IPS-15b (cell line): ENCODE measurements around the gene PI4K2B.
"Not testable (repeated sequence)": the region's sequence is repeated elsewhere in the genome, so short reads cannot be mapped to it uniquely, and the experiment has no call there.

Experiments
- H3K27me3 ChIP-seq: one replicate; pipeline ENCODE4 v1.6.1; 2013; ENCODE audit warnings: low read length; ENCODE audit not compliant: control insufficient read depth, insufficient read depth
- H3K36me3 ChIP-seq: one replicate; pipeline ENCODE4 v1.6.1; 2013; ENCODE audit warnings: low read length; ENCODE audit not compliant: control insufficient read depth, insufficient read depth
- H3K4me1 ChIP-seq: one replicate; pipeline ENCODE4 v1.6.1; 2013; ENCODE audit warnings: mild to moderate bottlenecking, low read length; ENCODE audit not compliant: control insufficient read depth, insufficient read depth
- H3K4me3 ChIP-seq: one replicate; pipeline ENCODE4 v1.5.1; 2013; ENCODE audit warnings: low read depth, low read length
- H3K9ac ChIP-seq: one replicate; pipeline ENCODE4 v1.6.1; 2013; ENCODE audit warnings: low read depth, mild to moderate bottlenecking, low read length
- H3K9me3 ChIP-seq: one replicate; pipeline ENCODE4 v1.6.1; 2013; ENCODE audit warnings: mild to moderate bottlenecking, low read length; ENCODE audit not compliant: control insufficient read depth, insufficient read depth

PI4K2B gene

DNA sequence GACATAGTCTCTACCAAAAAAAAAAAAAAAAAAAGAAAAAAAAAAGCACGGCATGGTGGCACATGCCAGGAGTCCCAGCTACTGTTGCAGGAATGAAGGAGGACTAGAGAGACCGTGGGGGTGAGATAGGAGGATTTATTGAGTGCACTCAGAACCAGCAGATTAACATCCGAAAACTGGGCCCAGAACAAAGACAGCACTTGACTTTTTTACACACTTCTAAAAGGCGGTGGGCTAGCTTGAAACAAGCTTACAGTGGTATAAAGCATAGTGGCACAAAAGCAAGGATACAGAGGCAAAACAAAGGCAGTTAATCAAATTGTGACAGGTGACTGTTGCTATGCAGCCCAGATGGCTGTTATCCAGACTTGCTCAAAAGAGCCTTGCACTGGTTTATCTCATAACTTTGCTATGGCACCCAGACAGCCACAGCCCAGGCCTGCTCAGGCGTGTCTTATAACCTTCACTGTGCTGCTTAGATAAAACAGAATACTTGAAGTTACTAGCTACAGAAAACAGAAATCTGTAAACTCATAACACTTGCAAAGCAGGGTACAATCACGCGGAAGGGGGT is 9.9 kb upstream of the PI4K2B start:
- H3K27me3 ChIP-seq: no peaks in the 10 kb centered on the region
- H3K36me3 ChIP-seq: no peaks in the 10 kb centered on the region
- H3K4me1 ChIP-seq: no peaks in the 10 kb centered on the region
- H3K9ac ChIP-seq: no peak overlapping the region
- H3K9me3 ChIP-seq: peaks cover 11% of the 10 kb centered on the region
- no peak overlapping the region for H3K4me3 ChIP-seq

- no peak overlapping the region for H3K9ac ChIP-seq
- peaks cover 8% of the 10 kb centered on the region for H3K9me3 ChIP-seq
- no peaks in the 10 kb centered on the region for H3K27me3 ChIP-seq
- H3K4me3 ChIP-seq: no peak overlapping the region
- no peaks in the 10 kb centered on the region for H3K4me1 ChIP-seq
- H3K36me3 ChIP-seq: no peaks in the 10 kb centered on the region
These were observed 4.0 kb upstream of the PI4K2B start for GRCh38 chr4:25229804-25230203.

GRCh38 chr4:25233194-25233593 is 639 bp upstream of the PI4K2B start:
- H3K4me1 ChIP-seq: peaks cover 6% of the 10 kb centered on the region
- peaks cover 8% of the 10 kb centered on the region for H3K27me3 ChIP-seq
- H3K36me3 ChIP-seq: no peaks in the 10 kb centered on the region
- H3K9ac ChIP-seq: no peak overlapping the region
- peak overlapping the region; percentile 40 for H3K4me3 ChIP-seq
- H3K9me3 ChIP-seq: peaks cover 3% of the 10 kb centered on the region

DNA sequence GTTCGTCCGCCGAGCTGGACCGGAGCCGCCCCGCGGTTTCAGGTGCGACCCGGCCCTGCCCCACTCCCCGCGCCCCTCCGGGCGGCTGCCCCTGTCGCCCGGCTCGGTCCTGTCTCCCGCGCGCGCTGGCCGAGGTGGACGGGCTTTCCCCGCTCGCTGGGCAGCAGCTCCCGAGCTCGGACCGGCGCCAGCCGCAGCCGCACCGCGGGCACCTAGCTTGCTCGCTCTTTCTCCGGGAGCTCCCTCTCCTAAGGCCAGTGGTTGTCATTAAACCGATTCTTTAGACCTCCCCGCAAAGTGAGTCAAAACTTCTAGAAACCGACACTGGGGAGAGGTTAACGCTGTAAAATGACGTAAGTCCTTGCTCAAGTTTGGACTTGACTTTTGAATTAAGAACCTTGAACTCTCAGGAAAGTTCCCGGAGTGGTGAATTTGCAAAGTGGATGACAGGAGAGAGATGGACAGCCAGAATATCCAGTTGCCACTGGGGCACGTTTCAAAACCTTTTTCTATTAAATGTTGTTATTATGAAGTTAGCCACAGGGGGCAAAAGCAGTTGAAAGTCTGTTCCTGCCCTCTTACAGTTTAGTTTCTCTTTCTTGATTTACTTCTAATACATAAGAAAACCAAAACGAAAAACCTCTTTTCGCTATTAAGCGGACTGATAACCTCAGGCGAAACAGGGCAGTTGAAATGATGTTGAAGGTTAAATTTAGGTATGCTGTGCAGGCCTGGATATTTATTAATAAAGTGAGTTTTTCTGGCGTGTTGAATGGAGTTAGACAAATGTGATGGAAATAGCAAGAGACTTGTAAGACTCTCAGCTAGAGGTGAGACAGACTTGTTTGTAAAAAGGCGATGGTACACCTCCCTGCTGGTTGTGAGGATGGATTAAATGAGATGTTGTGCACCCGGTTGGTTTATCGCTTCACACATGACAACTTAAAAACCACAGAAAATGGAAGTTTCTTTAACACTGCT is 847 bp downstream of the PI4K2B start:
- H3K9me3 ChIP-seq: peaks cover 3% of the 10 kb centered on the region
- peaks cover 8% of the 10 kb centered on the region for H3K27me3 ChIP-seq
- H3K4me3 ChIP-seq: peak overlapping the region; percentile 64
- H3K9ac ChIP-seq: peak overlapping the region; percentile 76
- peaks cover 6% of the 10 kb centered on the region for H3K4me1 ChIP-seq
- no peaks in the 10 kb centered on the region for H3K36me3 ChIP-seq

- peaks cover 3% of the 10 kb centered on the region for H3K9me3 ChIP-seq
- no peaks in the 10 kb centered on the region for H3K36me3 ChIP-seq
- H3K9ac ChIP-seq: no peak overlapping the region
- peaks cover 8% of the 10 kb centered on the region for H3K27me3 ChIP-seq
- H3K4me1 ChIP-seq: peaks cover 6% of the 10 kb centered on the region
- H3K4me3 ChIP-seq: peak overlapping the region; percentile 64
These were observed 1.6 kb downstream of the PI4K2B start for GRCh38 chr4:25235401-25235800.

DNA sequence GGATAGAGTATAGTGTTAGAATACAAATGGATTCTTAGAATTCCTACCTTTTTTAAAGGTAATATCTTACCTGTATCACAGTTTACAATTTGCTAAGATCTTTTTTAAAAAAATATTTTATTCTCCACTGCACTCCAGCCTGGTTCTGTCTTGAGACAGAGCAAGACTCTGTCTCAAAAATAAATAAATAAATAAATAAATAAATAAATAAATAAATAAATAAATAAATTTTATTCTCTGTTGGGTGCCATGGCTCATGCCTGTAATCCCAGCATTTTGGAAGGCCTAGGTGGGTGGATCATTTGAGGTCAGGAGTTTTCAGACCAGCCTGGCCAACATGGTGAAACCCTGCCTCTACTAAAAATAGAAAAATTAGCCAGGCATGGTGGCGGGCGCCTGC is 2.2 kb downstream of the PI4K2B start:
- H3K27me3 ChIP-seq, H3K36me3 ChIP-seq, H3K4me1 ChIP-seq, H3K9ac ChIP-seq, H3K9me3 ChIP-seq, H3K4me3 ChIP-seq: not testable (repeated sequence)

DNA sequence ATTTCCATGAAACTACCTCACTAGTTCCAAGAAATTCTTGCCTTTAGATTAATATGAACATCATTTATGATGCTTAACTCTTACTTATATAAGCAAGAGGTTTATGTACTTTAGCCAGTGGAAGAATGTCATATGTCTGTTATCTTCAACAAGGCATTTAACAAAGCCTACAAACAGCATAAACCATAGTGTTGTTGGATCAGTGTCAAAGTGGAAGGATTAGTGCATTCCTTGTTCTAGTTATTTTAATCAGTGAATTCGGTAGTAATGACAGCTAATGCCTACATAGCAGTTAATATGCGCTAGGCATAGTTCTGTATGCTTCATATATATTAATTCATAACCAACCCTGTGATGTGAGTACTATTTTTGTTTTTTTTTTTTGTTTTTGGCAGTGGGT is 3.1 kb downstream of the PI4K2B start:
- H3K9me3 ChIP-seq: peaks cover 3% of the 10 kb centered on the region
- H3K9ac ChIP-seq: no peak overlapping the region
- peaks cover 8% of the 10 kb centered on the region for H3K27me3 ChIP-seq
- H3K4me3 ChIP-seq: no peak overlapping the region
- H3K4me1 ChIP-seq: peaks cover 6% of the 10 kb centered on the region
- H3K36me3 ChIP-seq: no peaks in the 10 kb centered on the region

GRCh38 chr4:25238052-25238451 is 4.2 kb downstream of the PI4K2B start:
- Histone ChIP-seq H3K4me3 (no peak overlapping the region), H3K9me3 (no peaks in the 10 kb centered on the region), H3K9ac (no peak overlapping the region)

DNA sequence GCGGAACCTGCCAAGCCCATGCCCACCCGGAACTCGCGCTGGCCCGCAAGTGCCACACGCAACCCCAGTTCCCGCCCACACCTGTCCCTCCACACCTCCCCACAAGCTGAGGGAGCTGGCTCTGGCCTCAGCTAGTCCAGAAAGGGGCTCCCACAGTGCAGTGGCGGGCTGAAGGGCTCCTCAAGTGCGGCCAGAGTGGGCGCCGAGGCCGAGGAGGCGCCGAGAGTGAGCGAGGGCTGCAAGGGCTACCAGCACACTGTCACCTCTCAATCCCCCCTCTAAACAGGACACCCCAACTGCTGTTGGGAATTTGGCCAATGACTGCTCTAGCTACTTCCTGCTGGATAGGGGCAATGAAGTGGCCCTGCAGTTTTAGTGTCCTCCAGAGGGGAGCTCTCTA is 5.7 kb downstream of the PI4K2B start:
- H3K36me3 ChIP-seq, H3K4me3 ChIP-seq, H3K9ac ChIP-seq, H3K27me3 ChIP-seq, H3K9me3 ChIP-seq, H3K4me1 ChIP-seq: not testable (repeated sequence)

More at GRCh38 chr4:25238052-25238451, 4.2 kb downstream of the PI4K2B start:
- H3K27me3 ChIP-seq: peaks cover 8% of the 10 kb centered on the region
- no peaks in the 10 kb centered on the region for H3K36me3 ChIP-seq
- H3K4me1 ChIP-seq: peaks cover 6% of the 10 kb centered on the region

- not testable (repeated sequence) for H3K27me3 ChIP-seq, H3K36me3 ChIP-seq, H3K9ac ChIP-seq, H3K4me1 ChIP-seq, H3K9me3 ChIP-seq, H3K4me3 ChIP-seq
These were observed 6.9 kb downstream of the PI4K2B start for GRCh38 chr4:25240754-25241210.

DNA sequence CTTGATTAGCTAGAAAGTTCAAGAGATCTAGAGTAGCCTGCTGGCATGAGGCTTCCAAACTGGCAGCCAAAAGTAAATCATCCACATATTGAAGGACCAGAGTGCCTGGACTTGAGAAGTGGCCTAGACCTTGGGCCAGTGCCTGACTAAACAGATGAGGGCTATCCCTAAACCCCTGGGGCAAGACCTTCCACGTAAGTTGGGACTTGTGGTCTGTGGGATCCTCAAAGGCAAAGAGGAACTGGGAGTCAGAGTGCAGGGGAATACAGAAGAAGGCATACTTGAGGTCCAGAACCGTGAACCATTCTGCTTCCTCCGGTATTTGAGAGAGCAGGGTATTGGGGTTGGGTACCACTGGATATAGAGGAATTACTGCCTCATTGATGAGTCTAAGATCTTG is 8.4 kb downstream of the PI4K2B start:
- H3K9me3 ChIP-seq: not testable (repeated sequence)

DNA sequence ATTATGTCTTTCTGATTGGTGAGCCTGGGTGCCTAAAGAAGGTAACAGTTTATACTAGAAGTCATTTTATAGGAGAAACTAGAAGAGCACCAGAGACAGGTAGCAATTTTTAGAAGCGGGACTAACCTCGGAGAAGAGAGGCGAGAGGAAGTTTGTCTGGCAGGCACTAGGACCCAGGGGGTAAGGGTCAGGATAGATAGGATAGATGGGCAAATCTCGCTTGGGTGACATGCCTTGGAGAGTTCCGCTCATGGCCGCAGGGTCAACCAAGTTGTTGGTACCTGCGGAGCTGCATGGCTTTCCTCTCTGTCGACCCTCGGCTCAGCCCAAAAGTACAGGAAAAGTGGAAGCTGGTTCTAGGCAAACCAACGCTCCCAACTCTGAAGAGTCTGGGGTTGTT is 11.3 kb downstream of the PI4K2B start:
- Histone ChIP-seq H3K9ac (no peak overlapping the region), H3K4me1 (no peaks in the 10 kb centered on the region), H3K9me3 (no peaks in the 10 kb centered on the region), H3K27me3 (no peaks in the 10 kb centered on the region), H3K36me3 (no peaks in the 10 kb centered on the region), H3K4me3 (peak overlapping the region; percentile 22)

More for the DNA sequence above, 8.4 kb downstream of the PI4K2B start:
- not testable (repeated sequence) for H3K9ac ChIP-seq, H3K36me3 ChIP-seq, H3K4me3 ChIP-seq, H3K4me1 ChIP-seq, H3K27me3 ChIP-seq
